H1 (cell line): Measurements from ENCODE around the gene POU6F2. TPM values are rescaled to one million over a fixed set of nuclear protein-coding genes. Genes with fewer than 3 reads are reported as not detected.

Source experiments
- CTCF ChIA-PET: fragments of 300-600 bp; sonication (Branson Sonifier 250); formaldehyde crosslinking; loops from one replicate; lab custom pipeline; 2021; ENCODE audit not compliant: partially characterized antibody; lab: Charles Lee
- POLR2A ChIA-PET: fragments of 300-600 bp; sonication (Branson Sonifier 250); formaldehyde crosslinking; loops from one replicate; lab custom pipeline; 2021; ENCODE audit warnings: inconsistent platforms; ENCODE audit not compliant: partially characterized antibody; lab: Charles Lee
- DNase-seq, 2 experiments: peaks; one replicate each; pipeline versions ENCODE4 v3.0.0 to v3.0.0-alpha.2; 2010 to 2022; ENCODE audit warnings: low spot score in 2 of 2, low read depth in 1 of 2, mixed read lengths in 1 of 2
- FAIRE-seq: peaks from 2 replicates; lab custom pipeline; 2011; peaks lifted over from hg19 to GRCh38; lab: Jason Lieb, UNC
- H2AFZ ChIP-seq: 2 replicates; pipeline ENCODE4 v1.8.1; 2012; ENCODE audit warnings: low read length, inconsistent platforms
- H2AK5ac ChIP-seq: 2 replicates; pipeline ENCODE4 v1.6.1; 2013; ENCODE audit warnings: low read depth, low read length
- H2BK120ac ChIP-seq: replicated peaks from 2 replicates; pipeline ENCODE3; 2013; ENCODE audit warnings: low read depth, low read length, inconsistent platforms
- H2BK12ac ChIP-seq: 2 replicates; pipeline ENCODE4 v1.6.1; 2013; ENCODE audit warnings: low read depth, low read length
- H2BK15ac ChIP-seq: 2 replicates; pipeline ENCODE4 v1.6.1; 2013; ENCODE audit warnings: low read length
- H2BK20ac ChIP-seq: 2 replicates; pipeline ENCODE4 v1.6.1; 2013; ENCODE audit warnings: low read length
- H2BK5ac ChIP-seq: 2 replicates; pipeline ENCODE4 v1.6.1; 2013; ENCODE audit warnings: low read depth, low read length
- H3K14ac ChIP-seq: 2 replicates; pipeline ENCODE4 v1.6.1; 2013; ENCODE audit warnings: inconsistent platforms; ENCODE audit not compliant: insufficient read length
- H3K18ac ChIP-seq: 2 replicates; pipeline ENCODE4 v1.6.1; 2013; ENCODE audit warnings: low read length; ENCODE audit errors: extremely low read depth
- H3K23ac ChIP-seq: 2 replicates; pipeline ENCODE4 v1.6.1; 2013; ENCODE audit warnings: inconsistent platforms; ENCODE audit not compliant: insufficient read length
- H3K23me2 ChIP-seq: 2 replicates; pipeline ENCODE4 v1.6.1; 2013; ENCODE audit warnings: low read depth, low read length
- H3K27ac ChIP-seq: 2 replicates; pipeline ENCODE4 v1.6.1; 2011; ENCODE audit warnings: low read depth, low read length, inconsistent platforms
- H3K27me3 ChIP-seq, 4 experiments: replicated peaks in 1 of 4; 1 replicate in 1 of 4; 2 replicates in 3 of 4; pipeline versions ENCODE4 v1.6.1 to v1.8.1; 2011 to 2013; ENCODE audit warnings: low read length in 3 of 4, mild to moderate bottlenecking in 3 of 4, inconsistent platforms in 2 of 4, mixed read lengths in 2 of 4, moderate library complexity in 1 of 4; ENCODE audit not compliant: control insufficient read depth in 3 of 4, insufficient read depth in 3 of 4; ENCODE audit errors: extremely low read depth in 1 of 4
- H3K36me3 ChIP-seq, 4 experiments: 2 replicates each; pipeline versions ENCODE4 v1.6.1 to v1.8.1; 2011 to 2013; ENCODE audit warnings: mild to moderate bottlenecking in 4 of 4, low read length in 3 of 4, moderate library complexity in 2 of 4, control low read depth in 1 of 4, inconsistent platforms in 1 of 4; ENCODE audit not compliant: insufficient read depth in 4 of 4, control insufficient read depth in 2 of 4
- H3K4ac ChIP-seq: replicated peaks from 2 replicates; pipeline ENCODE3; 2013; ENCODE audit warnings: low read length, low read depth, mixed read lengths, inconsistent platforms; ENCODE audit not compliant: insufficient read length
- H3K4me1 ChIP-seq, 4 experiments: replicated peaks in 1 of 4; 1 replicate in 1 of 4; 2 replicates in 3 of 4; pipeline versions ENCODE4 v1.6.1 to v1.8.1; 2011 to 2013; ENCODE audit warnings: low read length in 3 of 4, inconsistent platforms in 2 of 4, mixed read lengths in 1 of 4; ENCODE audit not compliant: insufficient read depth in 4 of 4, control insufficient read depth in 3 of 4
- H3K4me2 ChIP-seq, 2 experiments: 2 replicates each; pipeline versions ENCODE4 v1.6.1 to v1.8.1; 2011 to 2013; ENCODE audit warnings: low read depth in 2 of 2, low read length in 2 of 2, control low read depth in 1 of 2, inconsistent platforms in 1 of 2, mild to moderate bottlenecking in 1 of 2; ENCODE audit not compliant: insufficient read depth in 1 of 2
- H3K4me3 ChIP-seq, 4 experiments: fragments of 200-600, 300-600 bp in 1 of 4; sonication (generic), shearing (Covaris generic), sonication (Bioruptor Twin) in 1 of 4; 2 replicates each; pipeline versions ENCODE4 v1.5.1 to v1.8.1; 2011 to 2016; ENCODE audit warnings: low read length in 4 of 4, low read depth in 3 of 4, control low read depth in 2 of 4, inconsistent platforms in 2 of 4, mild to moderate bottlenecking in 2 of 4, mixed read lengths in 1 of 4, moderate library complexity in 1 of 4; ENCODE audit not compliant: insufficient read depth in 2 of 4; ENCODE audit errors: extremely low read depth in 1 of 4
- H3K56ac ChIP-seq: replicated peaks from 2 replicates; pipeline ENCODE3; 2013; ENCODE audit warnings: low read depth, mild to moderate bottlenecking, mixed read lengths, low read length, inconsistent platforms; ENCODE audit not compliant: insufficient read length
- H3K79me1 ChIP-seq: 2 replicates; pipeline ENCODE4 v1.6.1; 2013; ENCODE audit warnings: low read depth, low read length, control low read depth
- H3K79me2 ChIP-seq, 2 experiments: 2 replicates each; pipeline versions ENCODE4 v1.6.1 to v1.8.1; 2012 to 2013; ENCODE audit warnings: low read length in 2 of 2, mild to moderate bottlenecking in 2 of 2, inconsistent platforms in 1 of 2; ENCODE audit not compliant: insufficient read depth in 2 of 2, control insufficient read depth in 1 of 2
- H3K9ac ChIP-seq, 4 experiments: replicated peaks in 1 of 4; 1 replicate in 1 of 4; 2 replicates in 3 of 4; pipeline versions ENCODE4 v1.6.1 to v1.8.1; 2011 to 2013; ENCODE audit warnings: low read depth in 3 of 4, low read length in 3 of 4, control low read depth in 2 of 4, mild to moderate bottlenecking in 2 of 4, moderate library complexity in 2 of 4, inconsistent platforms in 1 of 4; ENCODE audit errors: extremely low read depth in 1 of 4
- H3K9me3 ChIP-seq, 2 experiments: 2 replicates each; pipeline versions ENCODE4 v1.6.1 to v1.8.1; 2012 to 2013; ENCODE audit warnings: mild to moderate bottlenecking in 2 of 2, moderate library complexity in 2 of 2, control low read depth in 1 of 2, inconsistent platforms in 1 of 2, low read depth in 1 of 2, low read length in 1 of 2, mixed read lengths in 1 of 2; ENCODE audit not compliant: insufficient read depth in 2 of 2
- H4K20me1 ChIP-seq, 2 experiments: replicated peaks in 1 of 2; 2 replicates each; pipeline versions ENCODE3 to v1.8.1; 2011 to 2013; ENCODE audit warnings: inconsistent platforms in 2 of 2, low read length in 2 of 2, mild to moderate bottlenecking in 1 of 2; ENCODE audit not compliant: insufficient read depth in 2 of 2, control insufficient read depth in 1 of 2
- H4K5ac ChIP-seq: 2 replicates; pipeline ENCODE4 v1.6.1; 2013; ENCODE audit warnings: low read length, low read depth, mixed read lengths, inconsistent platforms; ENCODE audit not compliant: insufficient read length
- H4K8ac ChIP-seq: 2 replicates; pipeline ENCODE4 v1.8.0; 2013; ENCODE audit warnings: mild to moderate bottlenecking, moderate library complexity, low read length, inconsistent platforms; ENCODE audit not compliant: insufficient read depth; ENCODE audit errors: extremely low read depth
- H4K91ac ChIP-seq: replicated peaks from 2 replicates; pipeline ENCODE3; 2013; ENCODE audit warnings: low read length, mixed read lengths, inconsistent platforms; ENCODE audit not compliant: insufficient read length
- ASH2L ChIP-seq: fragments of 200-600, 300-600 bp; sonication (generic); IDR thresholded peaks from one replicate; pipeline ENCODE4 v1.7.1; 2017; ENCODE audit warnings: low read length
- BACH1 ChIP-seq: IDR thresholded peaks from 2 replicates; pipeline ENCODE4 v1.6.1; 2012; ENCODE audit warnings: low read length, improper control_type of control experiment
- BRCA1 ChIP-seq: IDR thresholded peaks from 2 replicates; pipeline ENCODE4 v1.6.1; 2012; ENCODE audit warnings: low read depth, low read length, improper control_type of control experiment
- CBX8 ChIP-seq: fragments of 300-800, 300-1000 bp; sonication (generic); IDR thresholded peaks from 2 replicates; pipeline ENCODE4 v1.7.1; 2016; ENCODE audit warnings: low read depth, low read length, borderline replicate concordance
- E2F6 ChIP-seq: IDR thresholded peaks from 2 replicates; pipeline ENCODE4 v1.6.1; 2012; ENCODE audit warnings: inconsistent platforms
- HDAC6 ChIP-seq: IDR thresholded peaks from one replicate; pipeline ENCODE4 v1.7.1; 2012; ENCODE audit warnings: low read depth, mild to moderate bottlenecking, inconsistent platforms, low read length, moderate library complexity
- MAFK ChIP-seq: IDR thresholded peaks from 2 replicates; pipeline ENCODE4 v1.6.1; 2012; ENCODE audit warnings: low read depth, mild to moderate bottlenecking, improper control_type of control experiment, low read length
- POLR2A ChIP-seq, 2 experiments: IDR thresholded peaks; 1 replicate in 1 of 2; 2 replicates in 1 of 2; pipeline ENCODE4 v1.6.1; 2011; ENCODE audit warnings: low read depth in 2 of 2, low read length in 2 of 2, mild to moderate bottlenecking in 2 of 2; ENCODE audit errors: control extremely low read depth in 1 of 2
- RFX5 ChIP-seq: IDR thresholded peaks from 2 replicates; pipeline ENCODE4 v1.6.1; 2011; ENCODE audit warnings: low read depth, low read length, improper control_type of control experiment, borderline replicate concordance
- SIRT6 ChIP-seq: IDR thresholded peaks from one replicate; pipeline ENCODE4 v1.7.1; 2012; ENCODE audit warnings: low read length, inconsistent platforms
- TAF7 ChIP-seq: optimal IDR thresholded peaks from 2 replicates; pipeline ENCODE3; 2011; ENCODE audit warnings: low read depth, mild to moderate bottlenecking, inconsistent platforms, low read length, moderate library complexity, borderline replicate concordance
- WGBS, 2 experiments: shearing (Covaris generic) in 1 of 2; methylation state at CpG; one replicate each; pipeline versions ENCODE4 v1.1.6 to v1.1.7; 2013 to 2015; ENCODE audit warnings: low lambda C conversion rate in 2 of 2, mixed read lengths in 2 of 2, inconsistent platforms in 1 of 2, low coverage in 1 of 2, missing lambda C conversion rate in 1 of 2; ENCODE audit not compliant: insufficient replicate concordance in 2 of 2, insufficient coverage in 1 of 2, insufficient read length in 1 of 2; ENCODE audit errors: extremely low coverage in 1 of 2, missing lambda C conversion rate in 1 of 2; 5-methylcytosine and 5-hydroxymethylcytosine counted together
- polyA plus RNA-seq, 7 experiments: library from polyadenylated mRNA; depleted of rRNA in 3 of 7; stranded (reverse) in 5 of 7; unstranded in 2 of 7; fragments of >200 nt in 5 of 7; fragments of 200-250 nt in 2 of 7; gene quantifications; 1 replicate in 5 of 7; 2 replicates in 1 of 7; 4 replicates in 1 of 7; pipeline versions ENCODE4 v1.2.1 to v1.2.3, GENCODE V29; 2011 to 2013; ENCODE audit warnings: missing spikeins in 2 of 7, mixed read lengths in 2 of 7
- total RNA-seq: library from RNA; stranded (reverse); fragmentation: NEBNext Ultra II Directional; extraction: Animal tissue kit (Norgen Biotek cat#: 25700); gene quantifications from 2 replicates; pipeline ENCODE4 v1.2.1, GENCODE V29; 2021
- TF ChIP-seq, protein P1 (sequence below): IDR thresholded peaks from 2 replicates; pipeline ENCODE4 v1.6.1; 2011; ENCODE audit warnings: low read depth, mild to moderate bottlenecking, low read length; ENCODE audit not compliant: insufficient read depth

Gene POU6F2
- total and polyA plus RNA-seq, 2 of the 8 experiments (the other 6 are each of a cell fraction or from before 2014, with no cell fraction given): 1.1 to 2.0 TPM

DNA sequence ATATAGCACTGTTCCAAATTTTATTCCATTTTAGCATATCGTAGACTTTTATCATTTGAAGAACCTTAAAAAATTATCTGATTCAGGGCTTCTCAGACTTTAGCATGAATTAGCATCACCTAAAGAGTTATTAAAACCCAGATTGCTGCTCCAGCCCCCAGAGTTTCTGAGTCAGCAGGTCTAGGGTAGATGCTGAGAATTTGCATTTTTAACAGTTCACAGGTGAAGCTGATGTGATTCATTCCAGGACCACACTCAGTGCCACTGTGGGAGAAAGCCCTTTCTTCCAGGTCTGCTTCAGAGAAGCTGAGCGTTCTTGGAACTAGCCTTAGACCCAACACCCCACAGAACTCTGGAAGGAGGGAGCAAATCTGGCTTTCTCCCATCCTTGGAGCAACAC is 414.4 kb downstream of the POU6F2 start:
- Histone ChIP-seq H3K56ac (no peak overlapping the region), H2AK5ac (no peak overlapping the region), H2BK15ac (no peak overlapping the region), H2BK12ac (no peak overlapping the region), H3K36me3 (no peaks in the 10 kb centered on the region), H4K20me1 (no peaks in the 10 kb centered on the region), H3K79me1 (no peaks in the 10 kb centered on the region), H3K4me2 (no peak overlapping the region), H4K5ac (no peak overlapping the region), H2AFZ (no peak overlapping the region), H3K9ac (no peak overlapping the region), H2BK5ac (no peak overlapping the region), H3K9me3 (no peaks in the 10 kb centered on the region), H3K18ac (no peak overlapping the region), H2BK120ac (no peak overlapping the region), H3K23ac (no peak overlapping the region), H2BK20ac (no peak overlapping the region), H3K27me3 (no peaks in the 10 kb centered on the region), H3K23me2 (no peaks in the 10 kb centered on the region), H3K14ac (no peak overlapping the region), H3K4me3 (no peak overlapping the region), H3K4me1 (peaks cover 1 to 4% (median 2%) of the 10 kb centered on the region in 4 experiments; a peak in 3 of 7 replicates), H3K27ac (no peak overlapping the region), H3K4ac (no peak overlapping the region), H3K79me2 (no peaks in the 10 kb centered on the region), H4K91ac (no peak overlapping the region), H4K8ac (no peak overlapping the region)
- TF ChIP-seq BACH1 (no peak), RFX5 (no peak), BRCA1 (no peak), POLR2A (IDR thresholded peaks at IDR 0.05; ENCODE audit: control extremely low read depth in 1 of 2, low read depth in 2 of 2, low read length in 2 of 2) (no peak), E2F6 (no peak), SIRT6 (no peak), TAF7 (no peak), HDAC6 (no peak), CBX8 (no peak), MAFK (no peak), ASH2L (no peak)
- TF ChIP-seq, protein P1, sequence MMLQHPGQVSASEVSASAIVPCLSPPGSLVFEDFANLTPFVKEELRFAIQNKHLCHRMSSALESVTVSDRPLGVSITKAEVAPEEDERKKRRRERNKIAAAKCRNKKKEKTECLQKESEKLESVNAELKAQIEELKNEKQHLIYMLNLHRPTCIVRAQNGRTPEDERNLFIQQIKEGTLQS: no peak
- WGBS, 2 experiments: 87% methylated on average over 2 of the region's 2 CpGs; no CpG with 5 or more reads in 1 of the 2 experiments
- POLR2A ChIA-PET: interaction anchor here (0.6 kb wide), 1 partner anchor 78 kb away, joined by 3 read pairs; no protein-coding TSS in a partner anchor
- DNase-seq: no peak
- CTCF ChIA-PET: interaction anchor here (4.8 kb wide), 1 partner anchor 10 kb away, joined by 25 read pairs; no protein-coding TSS in a partner anchor
- no peak for FAIRE-seq
